SK-N-SH treated with all-trans-retinoic acid at 6 μM for 48 hours (cell line): ENCODE results near the gene TFF3.

Experiments used
- ESRRG ChIP-seq: fragments of 250-450 bp; sonication (Bioruptor Pico); IDR thresholded peaks from 2 replicates; pipeline ENCODE4 v1.6.1; 2021; ENCODE audit warnings: mild to moderate bottlenecking
- PATZ1 ChIP-seq: fragments of 250-450 bp; sonication (Bioruptor Pico); IDR thresholded peaks from 2 replicates; pipeline ENCODE4 v1.8.0; 2020; ENCODE audit warnings: mild to moderate bottlenecking, moderate library complexity, borderline replicate concordance
- POU6F1 ChIP-seq: fragments of 250-450 bp; sonication (Bioruptor Pico); IDR thresholded peaks from 2 replicates; pipeline ENCODE4 v1.8.0; 2021; ENCODE audit warnings: low read depth, mild to moderate bottlenecking, moderate library complexity, borderline replicate concordance
- PPARA ChIP-seq: fragments of 250-450 bp; sonication (Bioruptor Pico); IDR thresholded peaks from 2 replicates; pipeline ENCODE4 v1.5.0; 2020; ENCODE audit warnings: mild to moderate bottlenecking, borderline replicate concordance
- RARB ChIP-seq: fragments of 250-450 bp; sonication (Bioruptor Pico); IDR thresholded peaks from 2 replicates; pipeline ENCODE4 v1.8.0; 2021; ENCODE audit warnings: mild to moderate bottlenecking, moderate library complexity
- SNAI2 ChIP-seq: fragments of 250-450 bp; sonication (Bioruptor Pico); IDR thresholded peaks from 2 replicates; pipeline ENCODE4 v1.5.0; 2020; ENCODE audit warnings: mild to moderate bottlenecking, moderate library complexity
- TOX ChIP-seq: fragments of 250-450 bp; sonication (Bioruptor Pico); IDR thresholded peaks from 2 replicates; pipeline ENCODE4 v1.8.0; 2021; ENCODE audit warnings: mild to moderate bottlenecking, moderate library complexity, borderline replicate concordance
- ZFP3 ChIP-seq: fragments of 250-450 bp; sonication (Bioruptor Pico); IDR thresholded peaks from 2 replicates; pipeline ENCODE4 v1.5.0; 2020; ENCODE audit warnings: mild to moderate bottlenecking, moderate library complexity
- ZNF565 ChIP-seq: fragments of 450-650 bp; formaldehyde crosslinking; conservative IDR thresholded peaks from 2 replicates; pipeline ENCODE4 v1.5.0; 2020; ENCODE audit warnings: low read depth, mild to moderate bottlenecking, moderate library complexity
- ZNF8 ChIP-seq: fragments of 450-650 bp; formaldehyde crosslinking; IDR thresholded peaks from 2 replicates; pipeline ENCODE4 v1.5.0; 2020; ENCODE audit warnings: mild to moderate bottlenecking, moderate library complexity

- no peak for TF ChIP-seq SNAI2 (CRISPR knock-in tag)
- no peak for TF ChIP-seq TOX (CRISPR knock-in tag)
- TF ChIP-seq ZFP3 (CRISPR knock-in tag), result no peak
- TF ChIP-seq PPARA, result no peak
- TF ChIP-seq ZNF565 (CRISPR knock-in tag), result no peak
- no peak for TF ChIP-seq ESRRG
- TF ChIP-seq RARB (CRISPR knock-in tag), result no peak
- TF ChIP-seq PATZ1, result no peak
- no peak for TF ChIP-seq POU6F1 (CRISPR knock-in tag)
- no peak for TF ChIP-seq ZNF8 (CRISPR knock-in tag)
Measured at GRCh38 chr21:42295845-42296244, 19.4 kb downstream of the TFF3 start.
